CD4-positive, CD25-positive, alpha-beta regulatory T cell (primary cell): ENCODE data around the gene MATN4. TPM values are rescaled to one million over a fixed set of nuclear protein-coding genes. Genes with fewer than 3 reads are reported as not detected.

ENCODE experiments used
- ATAC-seq, 2 donors: fragments of 150-1000 bp; cut with Tn5 transposase; one replicate each; pipeline ENCODE4 v1.10.0; 2021; ENCODE audit warnings: low read depth in 2 of 2, moderate number of reproducible peaks in 2 of 2, moderate library complexity in 1 of 2
- DNase-seq, 3 donors: peaks; one replicate each; pipeline versions ENCODE4 v3.0.0 to v3.0.0-alpha.2; 2012 to 2022; ENCODE audit warnings: mixed read lengths in 1 of 3
- H3K27ac ChIP-seq: one replicate; pipeline ENCODE4 v1.7.0; 2013; ENCODE audit warnings: mild to moderate bottlenecking, low read length; ENCODE audit not compliant: insufficient read depth, poor library complexity, severe bottlenecking
- H3K27me3 ChIP-seq: one replicate; pipeline ENCODE4 v1.7.0; 2013; ENCODE audit warnings: low read length; ENCODE audit not compliant: control insufficient read depth, insufficient read depth
- H3K36me3 ChIP-seq: one replicate; pipeline ENCODE4 v1.7.0; 2013; ENCODE audit warnings: mild to moderate bottlenecking, low read length, moderate library complexity; ENCODE audit not compliant: control insufficient read depth, insufficient read depth
- H3K4me1 ChIP-seq: 2 replicates; pipeline ENCODE4 v1.7.0; 2013; ENCODE audit warnings: mild to moderate bottlenecking, low read length; ENCODE audit not compliant: insufficient read depth, control insufficient read depth, poor library complexity, severe bottlenecking
- H3K4me3 ChIP-seq: one replicate; pipeline ENCODE4 v1.7.0; 2013; ENCODE audit warnings: low read depth, mild to moderate bottlenecking, low read length, moderate library complexity
- H3K9me3 ChIP-seq, 2 experiments: 1 replicate in 1 of 2; 2 replicates in 1 of 2; pipeline ENCODE4 v1.7.0; 2013; ENCODE audit warnings: low read length in 2 of 2, mild to moderate bottlenecking in 1 of 2, moderate library complexity in 1 of 2; ENCODE audit not compliant: control insufficient read depth in 2 of 2
- H3K27ac Mint-ChIP-seq, 3 donors: one replicate each; pipeline ENCODE4 v1.8.0; 2020 to 2022; ENCODE audit warnings: mild to moderate bottlenecking in 3 of 3, mixed read lengths in 3 of 3, moderate library complexity in 2 of 3
- H3K27me3 Mint-ChIP-seq: one replicate; pipeline ENCODE4 v1.8.0; 2022; ENCODE audit warnings: mild to moderate bottlenecking, mixed read lengths
- H3K36me3 Mint-ChIP-seq: one replicate; pipeline ENCODE4 v1.8.0; 2020; ENCODE audit warnings: mixed read lengths
- H3K4me1 Mint-ChIP-seq, 4 donors: one replicate each; pipeline ENCODE4 v1.8.0; 2020 to 2022; ENCODE audit warnings: mixed read lengths in 4 of 4, mild to moderate bottlenecking in 1 of 4
- H3K4me3 Mint-ChIP-seq, 4 donors: one replicate each; pipeline ENCODE4 v1.8.0; 2020 to 2022; ENCODE audit warnings: mild to moderate bottlenecking in 4 of 4, mixed read lengths in 4 of 4, moderate library complexity in 3 of 4
- H3K9me3 Mint-ChIP-seq, 7 donors: one replicate each; pipeline ENCODE4 v1.8.0; 2020 to 2022; ENCODE audit warnings: mixed read lengths in 7 of 7, mild to moderate bottlenecking in 3 of 7, moderate library complexity in 2 of 7
- polyA plus RNA-seq, 4 donors: library from polyadenylated mRNA; unstranded; fragments of 300-500 nt; fragmentation: Illumina TruSeq; gene quantifications; one replicate each; pipeline ENCODE4 v1.2.3, GENCODE V29; 2021
- total RNA-seq: library from RNA; stranded (reverse); gene quantifications from one replicate; pipeline ENCODE4 v1.2.3, GENCODE V29; 2022

MATN4 gene
- total and polyA plus RNA-seq, 5 donors from 2014 or later = 0.10 TPM; not detected in 4

GRCh38 chr20:45257711-45258110 is 50.4 kb downstream of the MATN4 start:
- Mint-ChIP-seq H3K36me3 (no peaks in the 10 kb centered on the region), H3K27me3 (peaks cover 31% of the 10 kb centered on the region), H3K4me3 (no peak overlapping the region), H3K4me1 (no peaks in the 10 kb centered on the region), H3K27ac (no peak overlapping the region), H3K9me3 (no peaks in the 10 kb centered on the region)
- H3K4me1 ChIP-seq = no peaks in the 10 kb centered on the region
- DNase-seq (no peak), ATAC-seq (no peak)
- no peaks in the 10 kb centered on the region for H3K9me3 ChIP-seq
- no peak overlapping the region for H3K4me3 ChIP-seq
- H3K27ac ChIP-seq = no peak overlapping the region
- no peaks in the 10 kb centered on the region for H3K36me3 ChIP-seq
- peaks cover 14% of the 10 kb centered on the region for H3K27me3 ChIP-seq

- H3K27me3 ChIP-seq = peaks cover 12% of the 10 kb centered on the region
- H3K27ac ChIP-seq = no peak overlapping the region
- H3K4me3 ChIP-seq = no peak overlapping the region
- DNase-seq (no peak), ATAC-seq (no peak)
- Mint-ChIP-seq H3K27ac (no peak overlapping the region), H3K4me1 (no peaks in the 10 kb centered on the region), H3K4me3 (no peak overlapping the region), H3K27me3 (peaks cover 29% of the 10 kb centered on the region), H3K9me3 (no peaks in the 10 kb centered on the region), H3K36me3 (no peaks in the 10 kb centered on the region)
- H3K4me1 ChIP-seq = no peaks in the 10 kb centered on the region
- no peaks in the 10 kb centered on the region for H3K36me3 ChIP-seq
- H3K9me3 ChIP-seq = no peaks in the 10 kb centered on the region
Measured at GRCh38 chr20:45257161-45257560, 50.9 kb downstream of the MATN4 start.

- Histone ChIP-seq H3K36me3 (no peaks in the 10 kb centered on the region), H3K4me3 (no peak within 1 kb of the TSS), H3K9me3 (no peaks in the 10 kb centered on the region), H3K27ac (no peak within 1 kb of the TSS), H3K4me1 (no peaks in the 10 kb centered on the region), H3K27me3 (peaks cover 3% of the 10 kb centered on the region)
- H3K27me3 Mint-ChIP-seq = peaks cover 47% of the 10 kb centered on the region
- ATAC-seq = no peak
- H3K9me3 Mint-ChIP-seq = no peaks in the 10 kb centered on the region
- no peak within 1 kb of the TSS for H3K4me3 Mint-ChIP-seq
- no peaks in the 10 kb centered on the region for H3K4me1 Mint-ChIP-seq
- DNase-seq = no peak
- no peak within 1 kb of the TSS for H3K27ac Mint-ChIP-seq
- H3K36me3 Mint-ChIP-seq = no peaks in the 10 kb centered on the region
Measured at GRCh38 chr20:45254383-45255262, 53.5 kb downstream of the MATN4 start, which contains the start of gene SLPI. Gene SLPI, minus strand, starts transcription at chr20:45254564. Its CDS starts 21 bp downstream, at chr20:45254543.

- ATAC-seq (no peak), DNase-seq (no peak)
- H3K4me1 Mint-ChIP-seq = no peaks in the 10 kb centered on the region
- H3K36me3 Mint-ChIP-seq = no peaks in the 10 kb centered on the region
- Histone ChIP-seq H3K27ac (no peak overlapping the region), H3K4me3 (no peak overlapping the region), H3K4me1 (no peaks in the 10 kb centered on the region), H3K36me3 (no peaks in the 10 kb centered on the region), H3K9me3 (no peaks in the 10 kb centered on the region), H3K27me3 (peaks cover 10% of the 10 kb centered on the region)
- no peak overlapping the region for H3K27ac Mint-ChIP-seq
- H3K27me3 Mint-ChIP-seq = peaks cover 61% of the 10 kb centered on the region
- H3K9me3 Mint-ChIP-seq = no peaks in the 10 kb centered on the region
- no peak overlapping the region for H3K4me3 Mint-ChIP-seq
Measured at GRCh38 chr20:45253261-45253660, 54.8 kb downstream of the MATN4 start.

- no peak overlapping the region for H3K27ac ChIP-seq
Measured at GRCh38 chr20:45251884-45252560, 56.1 kb downstream of the MATN4 start.

GRCh38 chr20:45248609-45249008 is 59.5 kb downstream of the MATN4 start:
- Mint-ChIP-seq H3K4me3 (no peak overlapping the region), H3K27ac (no peak overlapping the region), H3K9me3 (no peaks in the 10 kb centered on the region), H3K4me1 (no peaks in the 10 kb centered on the region), H3K36me3 (no peaks in the 10 kb centered on the region), H3K27me3 (peaks cover 82% of the 10 kb centered on the region)
- Histone ChIP-seq H3K4me3 (no peak overlapping the region), H3K36me3 (no peaks in the 10 kb centered on the region), H3K9me3 (no peaks in the 10 kb centered on the region), H3K27me3 (peaks cover 44% of the 10 kb centered on the region), H3K27ac (no peak overlapping the region), H3K4me1 (no peaks in the 10 kb centered on the region)
- ATAC-seq (no peak), DNase-seq (no peak)

More at GRCh38 chr20:45251884-45252560, 56.1 kb downstream of the MATN4 start:
- ATAC-seq = no peak
- H3K27me3 ChIP-seq = peaks cover 20% of the 10 kb centered on the region
- no peaks in the 10 kb centered on the region for H3K4me1 Mint-ChIP-seq
- no peak overlapping the region for H3K4me3 Mint-ChIP-seq
- H3K4me1 ChIP-seq = no peaks in the 10 kb centered on the region
- no peak overlapping the region for H3K4me3 ChIP-seq
- no peaks in the 10 kb centered on the region for H3K9me3 Mint-ChIP-seq
- H3K36me3 Mint-ChIP-seq = no peaks in the 10 kb centered on the region
- peaks cover 69% of the 10 kb centered on the region for H3K27me3 Mint-ChIP-seq
- peak overlapping the region in 1 of 3 donors; percentile 43 for H3K27ac Mint-ChIP-seq
- no peaks in the 10 kb centered on the region for H3K36me3 ChIP-seq
- H3K9me3 ChIP-seq = no peaks in the 10 kb centered on the region
- DNase-seq = no peak

GRCh38 chr20:45247865-45248264 is 60.2 kb downstream of the MATN4 start:
- no peaks in the 10 kb centered on the region for H3K9me3 ChIP-seq
- H3K36me3 ChIP-seq = no peaks in the 10 kb centered on the region
- no peak overlapping the region for H3K27ac ChIP-seq
- Mint-ChIP-seq H3K36me3 (no peaks in the 10 kb centered on the region), H3K4me3 (no peak overlapping the region), H3K27ac (no peak overlapping the region), H3K9me3 (no peaks in the 10 kb centered on the region), H3K4me1 (no peaks in the 10 kb centered on the region), H3K27me3 (peaks cover 82% of the 10 kb centered on the region)
- no peaks in the 10 kb centered on the region for H3K4me1 ChIP-seq
- DNase-seq (no peak), ATAC-seq (no peak)
- H3K4me3 ChIP-seq = no peak overlapping the region
- H3K27me3 ChIP-seq = peaks cover 47% of the 10 kb centered on the region
